ENCODE data around the gene DIABLO.

DNA sequence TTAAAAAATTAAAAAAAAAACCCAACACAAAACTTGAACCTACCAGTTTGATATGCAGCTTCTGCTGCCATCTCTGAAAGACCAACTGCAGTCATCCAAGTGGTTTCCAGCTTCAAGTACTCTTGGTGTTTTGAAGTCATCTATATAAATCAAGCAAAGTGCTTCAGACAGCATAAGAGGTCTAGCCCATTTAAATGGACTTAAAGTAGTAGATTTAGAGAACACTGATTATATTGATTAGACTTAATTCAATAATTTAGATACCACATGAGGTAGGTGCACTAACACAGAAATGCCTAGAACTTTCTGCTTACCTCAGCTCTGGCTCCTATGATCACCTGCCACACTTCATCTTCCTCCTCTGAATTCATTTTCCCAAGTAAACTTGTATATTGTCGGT lies 9.4 kb downstream of the DIABLO start:
- TF ChIP-seq MYC (IDR thresholded peaks at IDR 0.05; ENCODE audit: borderline replicate concordance, low read length) (no peak), CTCF (IDR thresholded peaks at IDR 0.05) (no peak), RFX5 (IDR thresholded peaks at IDR 0.05) (no peak), REST (IDR thresholded peaks at IDR 0.05) (no peak), EP300 (IDR thresholded peaks at IDR 0.05) (no peak), POLR2A (IDR thresholded peaks at IDR 0.05; ENCODE audit: low read length) (no peak), ZFP36 (IDR thresholded peaks at IDR 0.05; ENCODE audit: borderline replicate concordance, partially characterized antibody) (no peak), FOSB (CRISPR knock-in tag; IDR thresholded peaks at IDR 0.05) (no peak), TP53 (CRISPR knock-in tag; IDR thresholded peaks at IDR 0.05) (no peak), RAD21 (conservative IDR thresholded peaks at IDR 0.05 in 1 of 2, IDR thresholded peaks at IDR 0.05 in 1 of 2) (no peak), EHMT2 (IDR thresholded peaks at IDR 0.05; ENCODE audit: low read depth) (no peak)

Data from A549 (cell line).